ENCODE results near the gene GAN. TPM values are rescaled to one million over a fixed set of nuclear protein-coding genes. Genes with fewer than 3 reads are reported as not detected.

Gene GAN
- total RNA-seq, 1 experiment from 2014 or later = 22.5 TPM

GRCh38 chr16:81333356-81333755 lies 18.6 kb downstream of the GAN start:
- Histone ChIP-seq H3K4me1 (ENCODE audit: control insufficient read depth in 1 of 2, insufficient read depth in 2 of 2, low read length in 2 of 2) (no peaks in the 10 kb centered on the region), H3K9me3 (ENCODE audit: control insufficient read depth in 1 of 2, insufficient read depth in 1 of 2, low read depth in 1 of 2, low read length in 2 of 2) (no peaks in the 10 kb centered on the region), H3K36me3 (ENCODE audit: control insufficient read depth in 1 of 2, insufficient read depth in 2 of 2, low read length in 2 of 2) (no peaks in the 10 kb centered on the region), H3K9ac (ENCODE audit: low read length) (no peak overlapping the region), H3K27ac (ENCODE audit: low read depth, low read length) (no peak overlapping the region), H3K4me3 (replicated peaks in 1 of 2; ENCODE audit: low read depth in 1 of 2, low read length in 2 of 2) (no peak overlapping the region), H4K20me1 (ENCODE audit: insufficient read depth) (no peaks in the 10 kb centered on the region), H2AFZ (ENCODE audit: low read depth, low read length, poor library complexity, severe bottlenecking) (no peak overlapping the region), H3K27me3 (ENCODE audit: insufficient read depth, low read length) (no peaks in the 10 kb centered on the region), H3K9me2 (ENCODE audit: insufficient read depth) (no peaks in the 10 kb centered on the region), H3K79me2 (ENCODE audit: insufficient read depth, low read length) (peaks cover 60% of the 10 kb centered on the region), H3K4me2 (ENCODE audit: low read length) (no peak overlapping the region)
- intact Hi-C loops (cut with micrococcal nuclease) = no loop called here
- ChIA-PET CTCF (no interaction called here), RAD21 (ENCODE audit: low non-redundant PET in 1 of 2, low total read pairs in 2 of 2, uncharacterized antibody in 2 of 2, unreplicated experiment in 2 of 2) (no interaction called here), POLR2A (no interaction called here)
- no TSS peak for BruUV-seq (replicated peaks)
- TF ChIP-seq ATF3 (IDR thresholded peaks at IDR 0.05) = no peak
- TF ChIP-seq REST (IDR thresholded peaks at IDR 0.05; ENCODE audit: low read depth) = no peak
- TF ChIP-seq POLR2AphosphoS5 (IDR thresholded peaks at IDR 0.05; ENCODE audit: low read depth, low read length) = no peak
- no peak for TF ChIP-seq EZH2 (IDR thresholded peaks at IDR 0.05)
- no peak for TF ChIP-seq CBX3 (IDR thresholded peaks at IDR 0.05; ENCODE audit: low read depth)
- ATAC-seq (no peak), DNase-seq (ENCODE audit: low read depth, low spot score) (no peak)

- Histone ChIP-seq H3K4me1 (ENCODE audit: control insufficient read depth in 1 of 2, insufficient read depth in 2 of 2, low read length in 2 of 2) (no peaks in the 10 kb centered on the region), H3K79me2 (ENCODE audit: insufficient read depth, low read length) (peaks cover 48% of the 10 kb centered on the region), H3K4me2 (ENCODE audit: low read length) (no peak overlapping the region), H2AFZ (ENCODE audit: low read depth, low read length, poor library complexity, severe bottlenecking) (no peak overlapping the region), H3K4me3 (replicated peaks in 1 of 2; ENCODE audit: low read depth in 1 of 2, low read length in 2 of 2) (no peak overlapping the region), H3K9me2 (ENCODE audit: insufficient read depth) (no peaks in the 10 kb centered on the region), H3K9me3 (ENCODE audit: control insufficient read depth in 1 of 2, insufficient read depth in 1 of 2, low read depth in 1 of 2, low read length in 2 of 2) (peaks cover 0 to 4% of the 10 kb centered on the region in 2 experiments; a peak in 1 of 4 replicates), H3K9ac (ENCODE audit: low read length) (no peak overlapping the region), H3K27me3 (ENCODE audit: insufficient read depth, low read length) (no peaks in the 10 kb centered on the region), H4K20me1 (ENCODE audit: insufficient read depth) (no peaks in the 10 kb centered on the region), H3K27ac (ENCODE audit: low read depth, low read length) (no peak overlapping the region), H3K36me3 (ENCODE audit: control insufficient read depth in 1 of 2, insufficient read depth in 2 of 2, low read length in 2 of 2) (no peaks in the 10 kb centered on the region)
- CTCF ChIA-PET = no interaction called here
- POLR2A ChIA-PET = no interaction called here
- ATAC-seq = no peak
- intact Hi-C loops (cut with micrococcal nuclease) = no loop called here
- no peak for TF ChIP-seq CBX3 (IDR thresholded peaks at IDR 0.05; ENCODE audit: low read depth)
- no peak for TF ChIP-seq RAD21 (IDR thresholded peaks at IDR 0.05; ENCODE audit: low read depth)
- no peak for TF ChIP-seq CEBPB (IDR thresholded peaks at IDR 0.05; ENCODE audit: low read depth)
- no peak for TF ChIP-seq SRF (IDR thresholded peaks at IDR 0.05; ENCODE audit: low read depth)
- no peak for TF ChIP-seq JUND (IDR thresholded peaks at IDR 0.05)
- RAD21 ChIA-PET (ENCODE audit: low non-redundant PET in 1 of 2, low total read pairs in 2 of 2, uncharacterized antibody in 2 of 2, unreplicated experiment in 2 of 2) = no interaction called here
- no TSS peak for BruUV-seq (replicated peaks)
- no peak for DNase-seq (ENCODE audit: low read depth, low spot score)
Observed at GRCh38 chr16:81335669-81336068, 20.9 kb downstream of the GAN start.

All from HCT116 (cell line).